NCI-H774 (cell line): ENCODE measurements around the gene C2orf72.
"Not testable (repeated sequence)": the region's sequence is repeated elsewhere in the genome, so short reads cannot be mapped to it uniquely, and the experiment has no call there.

Experiments used
- DNase-seq: peaks from one replicate; lab custom pipeline; 2025; lab: John Stamatoyannopoulos, UW

Gene C2orf72

DNA sequence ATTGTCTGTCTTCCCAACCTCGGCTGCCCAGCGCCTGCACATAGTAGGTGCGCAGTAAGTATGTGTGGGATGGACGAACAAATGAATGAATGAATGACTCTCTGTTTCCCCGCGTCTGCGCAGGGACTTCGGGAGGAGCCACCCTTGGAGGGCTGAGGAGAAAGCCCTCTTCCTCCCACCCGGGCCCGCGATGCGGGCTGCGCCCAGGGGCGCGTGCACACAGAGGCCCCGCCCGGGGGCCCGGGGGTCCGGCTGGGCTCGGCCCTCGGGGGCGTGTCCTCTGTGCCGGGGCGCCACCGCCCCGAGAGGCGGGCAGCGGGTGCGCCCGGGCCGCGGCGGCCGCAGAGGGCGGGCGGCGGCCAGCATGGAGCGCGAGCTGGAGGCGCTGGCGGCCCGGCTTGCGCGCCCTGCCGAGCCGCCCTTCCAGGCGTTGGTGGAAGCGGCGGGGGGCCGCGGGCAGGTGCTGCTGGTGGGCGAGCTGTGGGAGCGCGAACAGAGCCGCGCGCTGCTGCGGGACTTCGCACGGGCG, at the start of gene C2orf72:
Gene C2orf72 (plus strand): TSS at position 322 of the 529 bp plus-strand sequence. CDS start 43 bp downstream, at position 365.
- no peak for DNase-seq

DNA sequence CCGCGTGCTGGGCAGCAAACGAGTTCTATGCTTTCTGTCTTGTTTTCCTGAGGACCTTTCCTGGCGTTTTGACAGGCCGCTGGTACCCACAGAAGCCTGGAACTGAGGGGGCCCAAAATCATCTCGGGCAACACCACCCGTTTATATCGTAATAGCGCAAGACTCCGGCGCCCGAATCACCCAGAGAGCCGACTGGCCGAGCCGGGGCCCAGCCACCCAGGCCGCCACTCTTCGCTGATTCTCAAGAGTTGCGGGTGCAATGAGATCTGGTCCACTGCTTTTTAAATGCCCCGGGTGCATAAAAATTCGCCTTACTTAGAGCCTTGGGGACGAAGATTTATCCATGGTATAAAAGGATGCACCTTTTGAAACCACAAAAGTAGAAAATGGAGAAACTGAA, 47.6 kb upstream of the C2orf72 start:
- DNase-seq: no peak

DNA sequence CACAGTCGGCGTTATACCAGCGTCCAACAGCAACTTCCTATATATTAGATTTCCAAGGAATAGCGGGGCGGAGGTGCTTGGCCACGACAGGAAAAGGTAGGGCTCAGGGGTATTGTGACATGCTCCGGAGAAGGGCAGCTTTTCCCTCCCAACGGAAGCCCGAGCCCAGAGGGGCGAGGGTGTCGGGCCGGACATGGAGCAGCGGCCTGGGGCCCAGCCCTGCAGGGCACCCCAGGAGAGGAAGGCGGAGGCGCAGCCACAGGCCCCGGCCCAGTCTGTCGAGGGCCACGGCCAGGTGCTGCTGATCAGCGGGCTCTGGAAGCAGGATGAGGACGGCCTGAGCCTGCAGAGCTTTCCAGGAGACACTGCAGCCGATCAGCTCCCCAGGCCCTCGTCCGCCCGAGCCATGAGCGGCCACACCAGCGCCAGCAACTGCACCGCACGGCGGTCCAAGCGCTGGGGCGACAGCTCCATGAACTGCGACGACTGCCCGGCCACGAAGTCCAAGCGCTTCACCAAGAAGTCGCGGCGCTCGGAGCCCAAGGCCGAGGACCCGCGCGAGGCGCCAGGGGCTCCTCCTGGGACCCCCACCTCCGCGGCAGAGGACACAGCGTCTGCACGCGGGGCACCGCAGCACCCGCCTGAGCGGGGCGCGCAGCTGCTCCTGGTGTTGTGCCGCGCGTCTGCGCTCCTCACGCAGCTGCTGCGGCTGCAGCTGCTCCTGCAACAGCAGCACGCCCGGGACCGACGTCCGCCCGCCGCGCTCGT, 47.0 kb upstream of the C2orf72 start:
- no peak for DNase-seq

GRCh38 chr2:230990899-230991150, 46.5 kb upstream of the C2orf72 start:
- DNase-seq: no peak

- no peak for DNase-seq
These were observed 45.7 kb upstream of the C2orf72 start for GRCh38 chr2:230991598-230991997.

DNA sequence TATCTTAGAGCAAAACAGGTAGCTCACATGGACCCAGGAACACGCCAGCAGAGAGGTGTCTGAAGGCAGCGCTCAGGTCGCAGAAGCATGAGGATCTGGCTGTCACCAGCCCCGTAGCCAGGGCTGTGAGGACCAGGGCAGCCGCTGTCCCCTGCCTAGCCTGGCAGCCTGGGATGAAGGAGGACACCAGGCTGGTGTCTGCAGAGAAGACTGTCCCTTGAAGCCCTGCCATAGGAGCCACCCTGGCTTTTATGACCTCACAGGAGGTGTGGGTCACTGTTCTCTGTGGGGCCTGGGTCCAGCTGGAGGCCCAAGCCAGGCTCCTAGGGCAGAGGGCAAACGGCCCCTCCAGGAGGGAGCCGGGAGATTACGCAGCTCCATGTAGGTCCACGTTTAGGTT, 41.5 kb upstream of the C2orf72 start, which contains the start of gene SPATA3:
Gene SPATA3 (plus strand): TSS at position 301 of the 400 bp plus-strand sequence. CDS start 113 bp downstream, outside the sequence.
- DNase-seq: no peak

- DNase-seq: no peak
These were observed 40.7 kb upstream of the C2orf72 start for GRCh38 chr2:230996661-230997060.

- no peak for DNase-seq
These were observed 38.4 kb upstream of the C2orf72 start for GRCh38 chr2:230998882-230999281.

GRCh38 chr2:230999477-230999876, 37.8 kb upstream of the C2orf72 start:
- DNase-seq: no peak

DNA sequence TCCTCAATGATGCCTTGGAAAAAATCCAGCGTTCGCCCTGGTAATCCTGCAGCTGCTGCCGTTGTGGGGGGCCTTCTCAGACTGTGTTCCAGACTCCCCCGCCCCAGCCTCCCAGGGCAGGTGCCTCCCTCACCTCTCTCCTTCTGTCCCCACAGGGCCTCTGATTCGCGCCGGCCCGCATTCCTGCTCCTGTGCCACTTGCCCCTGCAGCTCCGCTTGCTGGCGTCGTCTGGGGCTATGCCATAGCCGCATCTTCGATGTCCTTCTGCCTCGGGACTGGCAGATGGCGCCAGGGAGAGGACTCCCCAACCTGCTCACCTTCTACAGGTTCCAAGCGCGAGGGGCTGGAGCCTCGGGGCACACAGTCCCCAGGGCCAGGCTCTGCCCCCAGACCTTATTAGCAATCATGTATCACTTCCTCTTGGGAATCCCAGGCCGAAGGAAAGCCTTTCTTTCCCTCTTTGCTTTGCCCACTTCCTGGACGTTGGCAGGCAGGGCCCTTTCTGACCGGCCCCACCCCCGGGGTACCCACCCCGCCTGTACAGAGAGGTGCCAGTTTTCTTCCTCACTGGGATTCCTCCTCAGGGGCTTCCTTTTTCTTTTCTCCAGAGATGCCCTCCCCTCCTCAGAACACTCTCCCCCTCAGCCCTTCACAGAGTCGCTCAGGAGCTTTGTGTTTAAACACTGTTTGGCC, 37.0 kb upstream of the C2orf72 start:
- no peak for DNase-seq

DNA sequence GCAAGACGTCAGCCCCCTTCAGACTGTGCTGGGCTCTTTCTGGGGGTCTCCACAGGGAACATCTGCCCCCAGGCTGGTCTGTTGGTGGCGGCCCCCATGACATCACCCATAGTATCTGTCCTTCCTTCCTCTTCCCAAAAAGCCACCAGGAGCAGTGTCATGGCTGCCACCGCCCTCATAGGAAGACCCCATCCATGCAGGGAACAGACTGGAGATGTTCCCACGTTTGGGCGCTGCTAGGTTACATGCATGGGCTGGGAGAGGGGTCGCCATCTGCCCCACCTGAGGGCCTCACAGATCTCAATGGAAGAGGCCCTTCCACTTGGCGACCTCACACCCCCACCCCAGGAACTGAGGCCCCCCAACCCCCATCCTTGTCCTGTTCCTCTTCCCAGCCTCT, 36.3 kb upstream of the C2orf72 start:
- no peak for DNase-seq

- DNase-seq: no peak
These were observed 35.4 kb upstream of the C2orf72 start for GRCh38 chr2:231001921-231002320.

GRCh38 chr2:231002641-231003040, 34.7 kb upstream of the C2orf72 start:
- no peak for DNase-seq

DNA sequence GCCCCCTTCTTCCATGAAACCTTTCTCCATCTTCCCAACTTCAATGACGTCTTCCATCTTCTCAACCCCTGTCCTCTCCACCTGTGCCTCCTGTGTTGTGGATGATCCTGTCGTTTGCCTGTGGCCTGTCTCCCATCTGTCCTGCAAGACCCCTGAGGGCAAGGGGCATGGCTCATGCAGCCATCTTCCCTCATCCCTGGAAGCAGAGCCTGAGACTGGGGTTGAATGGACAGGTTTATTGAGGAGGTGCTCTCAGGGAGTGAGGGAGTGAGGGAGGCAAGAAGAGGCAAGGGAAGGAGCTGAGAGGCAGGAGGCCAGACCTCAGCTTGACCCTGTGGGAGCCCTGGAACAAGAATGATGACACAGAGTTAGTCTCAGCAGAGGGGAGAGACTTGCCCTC, 34.1 kb upstream of the C2orf72 start:
- no peak for DNase-seq

DNA sequence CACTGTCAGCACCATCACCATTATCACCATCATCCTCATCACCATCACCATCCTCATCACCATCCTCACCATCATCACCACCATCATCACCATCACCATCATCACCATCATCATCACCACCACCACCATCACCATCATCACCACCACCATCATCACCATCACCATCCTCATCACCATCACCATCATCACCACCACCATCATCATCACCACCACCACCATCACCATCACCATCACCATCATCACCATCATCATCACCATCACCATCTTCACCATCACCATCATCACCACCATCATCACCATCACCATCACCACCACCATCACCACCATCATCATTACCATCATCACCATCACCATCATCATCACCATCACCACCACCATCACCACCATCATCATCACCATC, 32.4 kb upstream of the C2orf72 start:
- not testable (repeated sequence) for DNase-seq

GRCh38 chr2:231007286-231008098, 29.8 kb upstream of the C2orf72 start:
- DNase-seq: no peak

GRCh38 chr2:231008131-231008530, 29.2 kb upstream of the C2orf72 start:
- no peak for DNase-seq

GRCh38 chr2:231009236-231009919, 27.9 kb upstream of the C2orf72 start:
- DNase-seq: no peak

- DNase-seq: no peak
These were observed 27.1 kb upstream of the C2orf72 start for GRCh38 chr2:231010201-231010730.

GRCh38 chr2:231011526-231011925, 25.8 kb upstream of the C2orf72 start:
- DNase-seq: no peak

- DNase-seq: no peak
These were observed 24.9 kb upstream of the C2orf72 start for GRCh38 chr2:231012463-231012862.

- DNase-seq: no peak
These were observed 23.5 kb upstream of the C2orf72 start for GRCh38 chr2:231013820-231014219.
